ENCODE measurements around the gene LCN12. TPM values are rescaled to one million over a fixed set of nuclear protein-coding genes. Genes with fewer than 3 reads are reported as not detected.

Gene LCN12
- total RNA-seq, 1 donor from 2014 or later: 2.6 TPM

DNA sequence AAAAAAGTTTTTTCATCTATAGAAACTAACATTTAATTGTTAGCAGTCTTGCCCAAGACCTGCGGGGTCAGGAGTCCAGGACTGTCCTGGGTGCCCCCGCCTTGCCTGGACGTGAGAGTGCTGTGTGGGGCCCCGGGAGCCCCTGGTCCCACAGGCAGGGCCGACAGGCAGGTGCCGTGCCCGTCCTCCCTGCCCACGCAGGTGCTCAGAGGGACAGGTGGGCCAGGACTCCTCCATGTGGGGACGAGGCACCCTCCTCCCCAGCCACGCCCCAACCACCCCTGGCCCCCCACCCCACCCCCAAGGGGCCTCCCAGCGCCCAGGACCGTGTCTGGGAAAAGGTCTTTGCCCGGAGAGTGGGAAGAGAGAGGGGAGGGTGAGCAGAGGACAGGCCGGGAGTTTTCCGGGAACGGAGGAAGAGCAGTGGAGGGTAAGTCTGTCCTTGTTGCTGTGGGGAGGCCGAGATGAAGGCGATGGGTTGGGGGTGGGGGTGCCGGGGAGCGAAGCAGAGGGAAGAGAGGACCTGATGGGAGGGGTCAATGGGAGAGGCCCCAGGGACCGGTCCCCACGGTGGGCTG, 2.7 kb upstream of the LCN12 start:
- TF ChIP-seq CTCF (IDR thresholded peaks at IDR 0.05): no peak
- ATAC-seq: no peak
- Histone ChIP-seq H3K9me3 (no peaks in the 10 kb centered on the region), H3K4me1 (peaks cover 20% of the 10 kb centered on the region), H3K27me3 (no peaks in the 10 kb centered on the region), H3K36me3 (no peaks in the 10 kb centered on the region), H3K4me3 (peak overlapping the region; percentile 81), H3K27ac (peak overlapping the region; percentile 89)
- no peak for DNase-seq
- intact Hi-C loops (cut with DNase I): loop anchor here (10.0 kb wide), 1 partner anchor 85 kb away; the partner anchor contains the start of gene FUT7

GRCh38 chr9:136949817-136950655, 2.0 kb upstream of the LCN12 start:
- peaks cover 20% of the 10 kb centered on the region for H3K4me1 ChIP-seq
- H3K27ac ChIP-seq: peak overlapping the region; percentile 89
- peak; percentile 92 for ATAC-seq
- no peaks in the 10 kb centered on the region for H3K9me3 ChIP-seq
- intact Hi-C loops (cut with DNase I): loop anchor here (10.0 kb wide), 1 partner anchor 85 kb away; the partner anchor contains the start of gene FUT7
- H3K4me3 ChIP-seq: peak overlapping the region; percentile 81
- TF ChIP-seq CTCF (IDR thresholded peaks at IDR 0.05): peak; percentile 9
- no peaks in the 10 kb centered on the region for H3K36me3 ChIP-seq
- DNase-seq: peak; percentile 99
- H3K27me3 ChIP-seq: no peaks in the 10 kb centered on the region

- peak overlapping the region; percentile 89 for H3K27ac ChIP-seq
- H3K4me3 ChIP-seq: peak overlapping the region; percentile 81
- DNase-seq (no peak), ATAC-seq (peak; percentile 11)
- peaks cover 20% of the 10 kb centered on the region for H3K4me1 ChIP-seq
- no peaks in the 10 kb centered on the region for H3K36me3 ChIP-seq
- intact Hi-C loops (cut with DNase I): no loop called here
- H3K9me3 ChIP-seq: no peaks in the 10 kb centered on the region
- no peak for TF ChIP-seq CTCF (IDR thresholded peaks at IDR 0.05)
- H3K27me3 ChIP-seq: no peaks in the 10 kb centered on the region
These were observed 1.3 kb upstream of the LCN12 start for GRCh38 chr9:136950656-136951276.

DNA sequence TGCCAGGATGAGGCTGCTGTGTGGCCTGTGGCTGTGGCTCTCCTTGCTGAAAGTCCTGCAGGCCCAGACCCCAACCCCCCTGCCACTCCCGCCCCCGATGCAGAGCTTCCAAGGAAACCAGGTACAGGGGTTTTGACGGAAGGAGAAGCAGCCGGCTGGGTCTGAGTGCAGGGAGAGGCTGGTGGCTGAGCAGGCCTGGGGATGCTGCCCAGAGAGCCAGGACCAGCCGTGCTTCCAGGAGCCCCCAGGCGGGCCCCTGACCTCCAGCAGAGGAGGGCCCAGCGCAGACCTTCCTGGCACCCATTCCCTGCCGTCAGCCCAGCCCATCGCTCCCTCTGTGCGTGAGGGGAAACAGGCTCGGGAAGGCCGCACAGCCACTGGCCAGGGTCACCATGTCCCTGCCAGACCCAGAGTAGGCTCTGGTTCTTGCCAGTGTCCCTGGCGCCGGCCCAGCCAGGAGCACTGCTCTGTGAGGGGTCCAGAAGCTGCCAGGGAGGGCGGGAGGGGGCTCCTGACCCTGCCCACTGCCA, 313 bp downstream of the LCN12 start:
- Histone ChIP-seq H3K4me3 (no peak overlapping the region), H3K4me1 (peaks cover 14% of the 10 kb centered on the region), H3K27me3 (no peaks in the 10 kb centered on the region), H3K36me3 (no peaks in the 10 kb centered on the region), H3K9me3 (no peaks in the 10 kb centered on the region), H3K27ac (no peak overlapping the region)
- no peak for DNase-seq
- no peak for TF ChIP-seq CTCF (IDR thresholded peaks at IDR 0.05)
- no peak for ATAC-seq
- intact Hi-C loops (cut with DNase I): no loop called here

- no peak for TF ChIP-seq CTCF (IDR thresholded peaks at IDR 0.05)
- Histone ChIP-seq H3K4me1 (peaks cover 12% of the 10 kb centered on the region), H3K36me3 (no peaks in the 10 kb centered on the region), H3K27me3 (no peaks in the 10 kb centered on the region), H3K9me3 (no peaks in the 10 kb centered on the region), H3K4me3 (no peak overlapping the region), H3K27ac (no peak overlapping the region)
- intact Hi-C loops (cut with DNase I): no loop called here
- ATAC-seq (no peak), DNase-seq (no peak)
These were observed 1.1 kb downstream of the LCN12 start for GRCh38 chr9:136952876-136953770.
